NCI-H2029 treated with DMSO at 0.1 percent for 48 hours (cell line): ENCODE measurements around the gene FSTL5.
"Not testable (repeated sequence)": the region's sequence is repeated elsewhere in the genome, so short reads cannot be mapped to it uniquely, and the experiment has no call there.

ENCODE experiments used
- DNase-seq: peaks from one replicate; lab custom pipeline; 2025; lab: John Stamatoyannopoulos, UW

The FSTL5 gene

DNA sequence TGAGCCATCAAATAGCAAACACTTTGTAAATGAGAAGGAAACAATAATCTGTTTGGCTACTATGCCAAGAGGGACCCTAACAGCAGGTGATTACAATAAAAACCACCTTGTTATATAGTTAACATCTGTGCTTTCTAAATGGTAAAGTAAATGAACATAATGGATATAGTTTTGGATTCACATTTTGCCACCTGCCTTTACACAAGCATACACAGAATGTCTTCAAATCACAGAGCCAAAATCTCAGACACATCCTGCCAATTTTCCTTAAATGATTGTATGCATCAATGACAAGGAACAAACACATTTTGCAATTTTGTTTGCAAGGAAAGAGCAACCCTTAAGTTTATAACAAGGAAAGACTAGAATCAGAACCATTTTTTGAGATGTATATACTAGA lies 334.2 kb downstream of the FSTL5 start:
- DNase-seq = peak; percentile 43

DNA sequence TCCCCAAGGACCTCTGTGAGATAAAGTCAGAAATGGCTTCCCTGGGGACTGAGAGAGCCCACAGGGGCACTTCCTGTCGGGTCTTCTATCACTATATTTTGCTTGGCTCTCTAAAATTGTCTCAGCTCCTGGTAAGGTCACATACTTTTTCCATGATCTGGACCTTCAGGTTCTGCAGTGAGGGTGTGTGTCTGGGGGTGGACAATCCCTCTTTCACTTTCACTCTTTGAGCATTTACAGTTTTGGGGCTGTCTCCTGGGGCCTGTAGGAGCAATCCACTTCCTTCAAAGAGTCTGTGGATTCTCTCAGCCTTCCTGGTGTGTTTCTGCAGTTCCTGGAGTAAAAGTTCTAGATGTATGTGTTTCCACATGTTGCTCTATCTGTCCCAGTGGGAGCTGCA lies 335.7 kb downstream of the FSTL5 start:
- DNase-seq = no peak

- DNase-seq = no peak
Measured at GRCh38 chr4:161827013-161827412, 336.8 kb downstream of the FSTL5 start.

- no peak for DNase-seq
Measured at GRCh38 chr4:161823450-161823849, 340.4 kb downstream of the FSTL5 start.

GRCh38 chr4:161822174-161822573 lies 341.6 kb downstream of the FSTL5 start:
- DNase-seq = no peak

DNA sequence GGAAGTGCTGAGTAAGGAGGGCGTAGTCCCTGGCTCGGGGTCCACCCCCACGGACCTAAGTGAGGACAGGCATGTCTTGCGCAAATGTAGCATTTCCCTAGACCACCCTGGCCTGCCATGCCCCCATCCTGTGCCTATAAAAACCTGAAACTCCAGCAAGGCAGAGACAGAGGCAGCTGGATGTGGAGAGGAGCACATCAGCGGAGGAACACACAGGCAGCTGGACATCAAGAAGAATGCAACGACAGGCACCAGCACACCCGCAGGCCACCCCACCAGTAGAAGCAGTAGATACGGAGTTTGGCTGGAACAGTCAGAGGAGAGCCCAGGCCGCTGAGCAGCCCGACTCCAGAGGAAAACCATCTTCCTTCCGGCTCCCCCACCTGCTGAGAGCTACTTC lies 345.9 kb downstream of the FSTL5 start:
- DNase-seq = no peak

DNA sequence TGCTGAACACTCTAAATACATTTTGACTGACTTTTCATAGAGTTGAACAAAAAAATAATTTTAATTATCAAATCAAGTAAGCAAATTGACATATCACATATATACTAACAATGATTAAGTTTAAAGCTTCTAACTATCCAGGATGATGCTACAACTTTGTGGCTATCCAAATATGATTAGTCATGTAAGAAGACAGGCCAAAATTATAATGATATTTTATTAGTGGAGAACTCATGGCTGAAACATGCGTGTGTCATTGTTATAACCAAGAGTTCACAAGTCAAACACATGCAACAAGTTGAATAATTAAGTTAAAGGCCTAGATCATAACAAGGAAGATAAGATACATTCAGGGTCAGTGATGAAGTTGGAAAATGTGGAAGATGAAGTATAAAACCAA lies 346.8 kb downstream of the FSTL5 start:
- no peak for DNase-seq

DNA sequence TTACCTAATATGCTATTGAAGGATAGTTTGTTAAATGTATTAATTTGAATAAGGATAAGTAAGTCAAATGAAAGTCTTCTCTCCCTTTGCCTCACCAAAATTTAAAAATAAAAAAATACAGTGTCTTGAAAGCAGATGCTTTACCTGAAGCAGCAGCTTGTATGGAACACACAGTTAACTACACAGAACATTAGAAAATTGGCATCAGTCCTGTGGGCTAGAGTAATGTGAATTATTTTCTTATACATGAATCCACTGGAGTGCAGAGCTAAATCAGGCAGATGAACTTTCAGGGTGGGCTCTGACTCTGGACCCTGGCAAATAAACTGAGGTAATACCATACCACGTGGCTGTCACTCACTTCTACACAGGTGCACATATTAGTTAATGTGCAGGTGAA lies 348.0 kb downstream of the FSTL5 start:
- DNase-seq = no peak

GRCh38 chr4:161813889-161814288 lies 349.9 kb downstream of the FSTL5 start:
- DNase-seq = no peak

DNA sequence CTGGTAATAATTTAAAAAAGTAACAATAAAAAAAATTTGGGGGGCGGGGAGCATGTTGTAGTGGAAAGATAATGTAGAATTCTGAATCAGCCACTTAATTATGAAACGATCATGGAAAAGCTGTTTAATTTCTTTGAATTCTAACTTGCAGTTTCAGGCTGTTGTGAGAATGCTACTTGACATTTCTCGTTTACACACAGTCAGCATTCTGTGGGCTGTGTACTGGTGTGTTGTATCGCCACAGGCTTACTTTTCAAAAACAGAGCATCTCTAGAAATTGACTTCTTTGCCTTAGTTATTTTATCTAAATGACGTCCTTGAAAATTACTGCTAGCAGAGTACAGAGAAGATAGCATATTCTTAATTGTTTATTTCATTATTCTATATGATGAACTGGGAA lies 350.4 kb downstream of the FSTL5 start:
- DNase-seq = no peak

DNA sequence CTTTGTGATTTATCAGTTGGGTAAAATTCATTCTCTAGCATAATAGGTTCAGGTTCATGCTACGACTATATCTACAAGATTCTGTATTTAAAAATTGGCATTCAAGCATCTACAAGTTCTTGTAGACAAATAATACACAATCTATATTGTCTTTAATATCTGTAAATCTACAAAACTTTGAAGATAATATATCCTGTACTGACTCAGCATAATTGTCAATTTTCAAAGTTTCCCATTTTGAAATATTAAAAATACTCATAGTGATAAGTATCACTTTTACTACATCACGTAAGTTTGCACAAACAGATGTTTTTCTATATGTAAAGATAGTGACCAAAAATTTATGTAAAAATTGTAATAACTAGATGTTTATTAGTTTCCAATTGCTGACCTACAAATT lies 360.6 kb downstream of the FSTL5 start:
- DNase-seq = no peak

DNA sequence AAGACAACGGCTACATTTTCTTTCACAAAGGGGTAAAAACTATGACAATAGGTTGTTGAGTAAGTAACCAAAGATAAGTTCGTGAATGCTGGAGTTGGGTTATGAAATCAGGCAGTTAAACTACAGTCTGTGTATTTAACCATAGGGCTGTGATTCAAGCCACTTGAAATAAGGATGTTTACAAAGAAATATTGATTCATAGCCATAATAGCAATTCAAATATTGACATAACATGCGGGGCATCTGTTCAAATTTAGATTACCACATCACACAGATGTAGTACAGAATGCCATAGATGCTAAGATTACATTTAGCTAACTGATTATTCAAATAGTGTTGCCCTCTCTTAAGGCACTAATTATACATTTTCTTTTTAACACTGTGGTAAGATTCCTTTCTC lies 364.1 kb downstream of the FSTL5 start:
- peak; percentile 77 for DNase-seq

GRCh38 chr4:161792991-161793390 lies 370.8 kb downstream of the FSTL5 start:
- no peak for DNase-seq

GRCh38 chr4:161791796-161792556 lies 371.8 kb downstream of the FSTL5 start:
- DNase-seq = no peak

GRCh38 chr4:161767116-161767515 lies 396.7 kb downstream of the FSTL5 start:
- no peak for DNase-seq

- DNase-seq = no peak
Measured at GRCh38 chr4:161762796-161763195, 401.0 kb downstream of the FSTL5 start.

GRCh38 chr4:161760008-161760407 lies 403.8 kb downstream of the FSTL5 start:
- DNase-seq = no peak

- DNase-seq = not testable (repeated sequence)
Measured at GRCh38 chr4:161758412-161758811, 405.4 kb downstream of the FSTL5 start.

DNA sequence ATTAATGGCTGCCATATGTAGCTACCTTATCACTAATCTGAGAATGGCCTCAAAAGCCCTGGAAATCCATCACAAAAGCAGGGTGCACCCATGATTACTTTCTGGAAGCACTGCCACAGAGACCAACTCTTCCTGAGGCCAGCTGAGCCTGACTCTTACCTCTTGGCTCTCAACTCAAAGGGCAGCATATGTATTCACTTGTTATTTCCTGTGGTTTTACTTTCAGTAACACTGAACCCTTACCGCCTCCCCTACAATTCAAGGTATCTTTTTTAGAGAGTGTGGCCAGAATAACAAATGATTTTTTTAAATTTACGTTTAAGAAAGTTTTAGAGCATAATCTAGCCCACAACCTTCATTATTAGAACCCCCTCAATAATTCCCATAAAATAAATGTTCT lies 434.9 kb downstream of the FSTL5 start:
- DNase-seq = no peak

DNA sequence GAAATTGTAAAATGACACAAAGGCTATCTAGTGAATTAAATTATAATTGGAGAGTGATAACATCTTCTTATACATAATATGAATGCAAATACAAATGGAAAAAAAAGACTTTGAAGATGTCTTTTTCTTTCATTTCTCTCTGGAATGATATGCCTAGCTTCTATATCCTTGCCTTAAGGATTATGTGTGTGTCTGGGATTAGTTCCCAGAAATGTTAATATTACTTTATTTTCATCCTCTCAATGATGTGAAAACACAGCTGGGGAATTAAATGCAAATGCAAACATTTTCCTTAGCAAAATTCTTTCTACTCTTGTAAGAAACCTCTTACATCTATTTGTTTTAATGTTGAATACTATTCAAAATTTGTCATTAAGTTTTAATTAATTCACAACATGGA lies 441.9 kb downstream of the FSTL5 start:
- no peak for DNase-seq

DNA sequence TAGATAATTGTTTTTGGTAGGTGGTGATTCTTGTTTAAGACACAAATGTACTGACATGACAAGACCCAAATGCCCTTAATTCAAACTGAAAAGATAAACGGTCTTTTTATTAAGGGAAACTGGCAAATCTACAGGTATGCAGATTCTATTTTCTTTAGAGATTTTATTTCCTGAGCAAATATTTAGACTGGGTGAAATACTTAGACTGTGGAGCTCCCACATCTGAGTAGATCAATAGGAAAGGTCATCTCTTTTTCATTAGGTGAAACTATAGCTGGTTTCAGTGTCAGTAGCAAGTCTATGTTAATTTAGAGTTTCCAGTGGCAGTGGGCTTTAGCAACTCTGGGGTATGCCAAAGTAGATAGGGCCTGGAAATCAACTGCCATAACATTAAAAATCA lies 446.7 kb downstream of the FSTL5 start:
- DNase-seq = no peak

DNA sequence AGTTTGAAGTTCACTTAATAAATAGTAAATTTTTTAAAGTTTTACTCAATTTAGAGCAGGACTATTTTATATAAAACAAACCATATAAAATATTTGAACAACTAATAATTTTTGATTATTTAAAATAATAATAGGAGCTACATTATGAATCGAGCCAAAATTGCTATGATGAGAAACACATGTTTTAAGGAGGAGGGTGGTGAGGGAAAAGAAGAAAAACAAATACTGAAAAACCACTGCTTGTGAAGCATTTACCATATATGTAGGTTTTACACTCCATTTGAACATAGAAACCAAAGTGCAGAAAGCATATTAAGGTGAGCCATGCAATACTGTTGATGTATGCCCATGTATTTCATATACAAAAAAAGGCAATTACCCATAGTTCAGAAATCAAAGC lies 448.9 kb downstream of the FSTL5 start:
- no peak for DNase-seq

- no peak for DNase-seq
Measured at GRCh38 chr4:161714022-161714751, 449.6 kb downstream of the FSTL5 start.

GRCh38 chr4:161704653-161705052 lies 459.1 kb downstream of the FSTL5 start:
- DNase-seq = no peak
